ENCODE measurements around the gene WHRN. TPM values are rescaled to one million over a fixed set of nuclear protein-coding genes. Genes with fewer than 3 reads are reported as not detected.
A peak's percentile ranks its signal among the peaks of the same experiment; 100 is the strongest.

The WHRN gene
- total and polyA plus RNA-seq, 2 experiments from 2014 or later = 8.3 to 8.9 TPM

DNA sequence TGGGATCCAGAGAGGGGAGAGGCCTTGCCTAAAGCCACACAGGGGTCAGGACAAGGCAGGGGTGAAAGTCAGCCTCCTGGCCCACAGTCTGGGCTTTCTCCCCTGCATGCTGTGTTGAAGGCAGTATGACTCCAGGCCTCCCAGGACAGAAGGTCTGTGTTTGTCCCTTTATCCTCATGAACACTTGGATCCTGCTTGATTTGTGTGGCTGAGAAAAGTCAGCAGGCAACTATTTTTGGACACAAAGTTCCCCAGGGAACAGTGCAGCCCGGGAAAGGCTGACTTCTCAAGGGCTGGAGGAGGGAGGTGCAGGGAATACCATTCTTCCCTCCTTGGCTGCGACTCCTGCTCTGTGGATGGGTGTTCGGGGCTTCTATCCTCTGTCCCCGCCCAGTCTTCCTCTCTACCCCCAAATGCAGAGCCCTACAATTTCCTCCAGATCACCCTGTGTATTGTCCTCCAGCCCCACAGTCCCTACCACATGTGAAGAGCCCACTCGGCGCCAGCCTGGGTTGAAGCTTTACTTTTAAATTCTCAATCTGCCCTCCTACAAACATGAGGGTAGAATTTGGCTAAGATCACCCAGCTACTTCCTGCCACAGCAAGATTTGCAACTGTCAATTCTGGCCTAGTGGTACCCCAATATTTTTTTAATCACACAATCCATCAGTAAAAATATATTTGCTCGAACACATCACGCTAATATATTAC, 121.6 kb downstream of the WHRN start (continued):
- TF ChIP-seq, protein P1, sequence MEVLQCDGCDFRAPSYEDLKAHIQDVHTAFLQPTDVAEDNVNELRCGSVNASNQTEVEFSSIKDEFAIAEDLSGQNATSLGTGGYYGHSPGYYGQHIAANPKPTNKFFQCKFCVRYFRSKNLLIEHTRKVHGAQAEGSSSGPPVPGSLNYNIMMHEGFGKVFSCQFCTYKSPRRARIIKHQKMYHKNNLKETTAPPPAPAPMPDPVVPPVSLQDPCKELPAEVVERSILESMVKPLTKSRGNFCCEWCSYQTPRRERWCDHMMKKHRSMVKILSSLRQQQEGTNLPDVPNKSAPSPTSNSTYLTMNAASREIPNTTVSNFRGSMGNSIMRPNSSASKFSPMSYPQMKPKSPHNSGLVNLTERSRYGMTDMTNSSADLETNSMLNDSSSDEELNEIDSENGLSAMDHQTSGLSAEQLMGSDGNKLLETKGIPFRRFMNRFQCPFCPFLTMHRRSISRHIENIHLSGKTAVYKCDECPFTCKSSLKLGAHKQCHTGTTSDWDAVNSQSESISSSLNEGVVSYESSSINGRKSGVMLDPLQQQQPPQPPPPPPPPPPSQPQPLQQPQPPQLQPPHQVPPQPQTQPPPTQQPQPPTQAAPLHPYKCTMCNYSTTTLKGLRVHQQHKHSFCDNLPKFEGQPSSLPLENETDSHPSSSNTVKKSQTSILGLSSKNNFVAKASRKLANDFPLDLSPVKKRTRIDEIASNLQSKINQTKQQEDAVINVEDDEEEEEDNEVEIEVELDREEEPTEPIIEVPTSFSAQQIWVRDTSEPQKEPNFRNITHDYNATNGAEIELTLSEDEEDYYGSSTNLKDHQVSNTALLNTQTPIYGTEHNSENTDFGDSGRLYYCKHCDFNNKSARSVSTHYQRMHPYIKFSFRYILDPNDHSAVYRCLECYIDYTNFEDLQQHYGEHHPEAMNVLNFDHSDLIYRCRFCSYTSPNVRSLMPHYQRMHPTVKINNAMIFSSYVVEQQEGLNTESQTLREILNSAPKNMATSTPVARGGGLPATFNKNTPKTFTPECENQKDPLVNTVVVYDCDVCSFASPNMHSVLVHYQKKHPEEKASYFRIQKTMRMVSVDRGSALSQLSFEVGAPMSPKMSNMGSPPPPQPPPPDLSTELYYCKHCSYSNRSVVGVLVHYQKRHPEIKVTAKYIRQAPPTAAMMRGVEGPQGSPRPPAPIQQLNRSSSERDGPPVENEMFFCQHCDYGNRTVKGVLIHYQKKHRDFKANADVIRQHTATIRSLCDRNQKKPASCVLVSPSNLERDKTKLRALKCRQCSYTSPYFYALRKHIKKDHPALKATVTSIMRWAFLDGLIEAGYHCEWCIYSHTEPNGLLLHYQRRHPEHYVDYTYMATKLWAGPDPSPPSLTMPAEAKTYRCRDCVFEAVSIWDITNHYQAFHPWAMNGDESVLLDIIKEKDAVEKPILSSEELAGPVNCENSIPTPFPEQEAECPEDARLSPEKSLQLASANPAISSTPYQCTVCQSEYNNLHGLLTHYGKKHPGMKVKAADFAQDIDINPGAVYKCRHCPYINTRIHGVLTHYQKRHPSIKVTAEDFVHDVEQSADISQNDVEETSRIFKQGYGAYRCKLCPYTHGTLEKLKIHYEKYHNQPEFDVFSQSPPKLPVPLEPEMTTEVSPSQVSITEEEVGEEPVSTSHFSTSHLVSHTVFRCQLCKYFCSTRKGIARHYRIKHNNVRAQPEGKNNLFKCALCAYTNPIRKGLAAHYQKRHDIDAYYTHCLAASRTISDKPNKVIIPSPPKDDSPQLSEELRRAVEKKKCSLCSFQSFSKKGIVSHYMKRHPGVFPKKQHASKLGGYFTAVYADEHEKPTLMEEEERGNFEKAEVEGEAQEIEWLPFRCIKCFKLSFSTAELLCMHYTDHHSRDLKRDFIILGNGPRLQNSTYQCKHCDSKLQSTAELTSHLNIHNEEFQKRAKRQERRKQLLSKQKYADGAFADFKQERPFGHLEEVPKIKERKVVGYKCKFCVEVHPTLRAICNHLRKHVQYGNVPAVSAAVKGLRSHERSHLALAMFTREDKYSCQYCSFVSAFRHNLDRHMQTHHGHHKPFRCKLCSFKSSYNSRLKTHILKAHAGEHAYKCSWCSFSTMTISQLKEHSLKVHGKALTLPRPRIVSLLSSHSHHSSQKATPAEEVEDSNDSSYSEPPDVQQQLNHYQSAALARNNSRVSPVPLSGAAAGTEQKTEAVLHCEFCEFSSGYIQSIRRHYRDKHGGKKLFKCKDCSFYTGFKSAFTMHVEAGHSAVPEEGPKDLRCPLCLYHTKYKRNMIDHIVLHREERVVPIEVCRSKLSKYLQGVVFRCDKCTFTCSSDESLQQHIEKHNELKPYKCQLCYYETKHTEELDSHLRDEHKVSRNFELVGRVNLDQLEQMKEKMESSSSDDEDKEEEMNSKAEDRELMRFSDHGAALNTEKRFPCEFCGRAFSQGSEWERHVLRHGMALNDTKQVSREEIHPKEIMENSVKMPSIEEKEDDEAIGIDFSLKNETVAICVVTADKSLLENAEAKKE (CRISPR knock-in tag; IDR thresholded peaks at IDR 0.05) = no peak
- TF ChIP-seq CREB1 (CRISPR knock-in tag; IDR thresholded peaks at IDR 0.05; ENCODE audit: low read depth) = no peak
- TF ChIP-seq POLR2AphosphoS5 (IDR thresholded peaks at IDR 0.05; ENCODE audit: low read depth) = no peak
- TF ChIP-seq STAT1 (IDR thresholded peaks at IDR 0.05; ENCODE audit: unreplicated experiment) = no peak

DNA sequence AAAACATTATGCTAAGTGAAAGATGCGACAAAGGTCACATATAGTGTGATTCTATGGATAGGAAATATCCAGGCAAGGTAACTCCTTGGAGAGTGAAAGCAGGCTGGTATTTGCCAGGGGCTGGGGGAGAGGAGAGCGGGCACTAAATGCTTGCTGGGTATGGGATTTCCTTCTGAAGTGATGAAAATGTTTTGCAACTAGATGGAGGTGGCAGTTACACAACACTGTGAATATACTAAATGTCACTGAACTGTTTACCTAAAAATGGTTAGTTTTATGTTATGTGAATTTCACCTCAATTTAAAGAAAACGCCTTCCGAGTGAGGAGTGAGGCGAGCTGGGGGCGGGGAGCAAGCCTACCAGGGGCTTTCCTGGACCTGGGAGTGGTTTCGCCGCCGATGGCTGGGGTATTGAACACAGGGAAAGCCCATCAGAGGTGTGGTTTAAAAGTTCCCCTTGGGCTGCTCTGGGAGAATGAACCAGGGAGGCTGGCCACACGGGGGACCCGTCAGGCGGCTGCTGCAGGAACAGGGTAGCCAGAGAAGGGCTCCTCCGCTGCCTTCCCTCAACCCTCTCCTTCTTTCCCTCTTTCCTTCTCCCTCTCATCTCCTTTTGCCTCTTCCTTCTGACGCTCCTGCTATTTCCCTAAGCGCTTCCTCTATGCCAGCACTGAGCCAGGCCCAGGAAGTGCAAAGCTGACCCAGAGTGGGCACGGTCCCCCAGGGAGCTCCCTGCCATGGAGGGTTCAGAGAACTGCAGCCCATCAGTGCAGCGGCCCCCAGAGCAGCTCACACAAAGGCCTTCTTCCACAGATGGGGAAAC, 122.4 kb downstream of the WHRN start:
- Histone ChIP-seq H3K27ac (ENCODE audit: low read depth) (peak overlapping the region; percentile 79; the same call in 1 of the 2 replicates), H3K4me2 (peak overlapping the region; percentile 68), H4K20me1 (replicated peaks; ENCODE audit: insufficient read depth) (no peaks in the 10 kb centered on the region), H3K9me2 (ENCODE audit: insufficient read depth) (no peaks in the 10 kb centered on the region), H3K36me3 (ENCODE audit: insufficient read depth) (no peaks in the 10 kb centered on the region), H3K4me3 (peak overlapping the region; percentile 30; the same call in 1 of the 2 replicates), H3K27me3 (ENCODE audit: insufficient read depth) (no peaks in the 10 kb centered on the region), H3K4me1 (ENCODE audit: insufficient read depth) (peaks cover 55% of the 10 kb centered on the region), H3K79me2 (replicated peaks; ENCODE audit: insufficient read depth) (no peaks in the 10 kb centered on the region; the same call in 1 of the 2 replicates), H3F3A (replicated peaks; ENCODE audit: low read depth) (peaks cover 4% of the 10 kb centered on the region; the same call in 1 of the 2 replicates), H2AFZ (peak overlapping the region; percentile 78; the same call in 1 of the 2 replicates)
- H3K36me3 Mint-ChIP-seq (ENCODE audit: low read depth) = peaks cover 21% of the 10 kb centered on the region
- H3K4me1 Mint-ChIP-seq = peaks cover 72% of the 10 kb centered on the region
- no peaks in the 10 kb centered on the region for H3K9me3 Mint-ChIP-seq
- no peak overlapping the region; the same call in 1 of the 2 replicates for H3K27ac Mint-ChIP-seq
- ATAC-seq (peak; percentile 72), DNase-seq (ENCODE audit: low spot score) (peak; percentile 83)
- peaks cover 18% of the 10 kb centered on the region for H3K27me3 Mint-ChIP-seq (ENCODE audit: insufficient read depth, low read depth, poor library complexity)
- no peak overlapping the region; the same call in 2 of the 3 replicates for H3K4me3 Mint-ChIP-seq
- TF ChIP-seq STAT1 (IDR thresholded peaks at IDR 0.05; ENCODE audit: unreplicated experiment) (no peak), NANOG (IDR thresholded peaks at IDR 0.05; ENCODE audit: borderline replicate concordance) (no peak), ZNF331 (CRISPR knock-in tag; IDR thresholded peaks at IDR 0.05; ENCODE audit: low read depth) (no peak), EZH2phosphoT487 (IDR thresholded peaks at IDR 0.05; ENCODE audit: unreplicated experiment) (no peak), POLR2AphosphoS5 (IDR thresholded peaks at IDR 0.05; ENCODE audit: low read depth) (no peak)
- TF ChIP-seq, protein P2, sequence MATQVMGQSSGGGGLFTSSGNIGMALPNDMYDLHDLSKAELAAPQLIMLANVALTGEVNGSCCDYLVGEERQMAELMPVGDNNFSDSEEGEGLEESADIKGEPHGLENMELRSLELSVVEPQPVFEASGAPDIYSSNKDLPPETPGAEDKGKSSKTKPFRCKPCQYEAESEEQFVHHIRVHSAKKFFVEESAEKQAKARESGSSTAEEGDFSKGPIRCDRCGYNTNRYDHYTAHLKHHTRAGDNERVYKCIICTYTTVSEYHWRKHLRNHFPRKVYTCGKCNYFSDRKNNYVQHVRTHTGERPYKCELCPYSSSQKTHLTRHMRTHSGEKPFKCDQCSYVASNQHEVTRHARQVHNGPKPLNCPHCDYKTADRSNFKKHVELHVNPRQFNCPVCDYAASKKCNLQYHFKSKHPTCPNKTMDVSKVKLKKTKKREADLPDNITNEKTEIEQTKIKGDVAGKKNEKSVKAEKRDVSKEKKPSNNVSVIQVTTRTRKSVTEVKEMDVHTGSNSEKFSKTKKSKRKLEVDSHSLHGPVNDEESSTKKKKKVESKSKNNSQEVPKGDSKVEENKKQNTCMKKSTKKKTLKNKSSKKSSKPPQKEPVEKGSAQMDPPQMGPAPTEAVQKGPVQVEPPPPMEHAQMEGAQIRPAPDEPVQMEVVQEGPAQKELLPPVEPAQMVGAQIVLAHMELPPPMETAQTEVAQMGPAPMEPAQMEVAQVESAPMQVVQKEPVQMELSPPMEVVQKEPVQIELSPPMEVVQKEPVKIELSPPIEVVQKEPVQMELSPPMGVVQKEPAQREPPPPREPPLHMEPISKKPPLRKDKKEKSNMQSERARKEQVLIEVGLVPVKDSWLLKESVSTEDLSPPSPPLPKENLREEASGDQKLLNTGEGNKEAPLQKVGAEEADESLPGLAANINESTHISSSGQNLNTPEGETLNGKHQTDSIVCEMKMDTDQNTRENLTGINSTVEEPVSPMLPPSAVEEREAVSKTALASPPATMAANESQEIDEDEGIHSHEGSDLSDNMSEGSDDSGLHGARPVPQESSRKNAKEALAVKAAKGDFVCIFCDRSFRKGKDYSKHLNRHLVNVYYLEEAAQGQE (IDR thresholded peaks at IDR 0.05; ENCODE audit: unreplicated experiment) = no peak
- TF ChIP-seq, protein P3, sequence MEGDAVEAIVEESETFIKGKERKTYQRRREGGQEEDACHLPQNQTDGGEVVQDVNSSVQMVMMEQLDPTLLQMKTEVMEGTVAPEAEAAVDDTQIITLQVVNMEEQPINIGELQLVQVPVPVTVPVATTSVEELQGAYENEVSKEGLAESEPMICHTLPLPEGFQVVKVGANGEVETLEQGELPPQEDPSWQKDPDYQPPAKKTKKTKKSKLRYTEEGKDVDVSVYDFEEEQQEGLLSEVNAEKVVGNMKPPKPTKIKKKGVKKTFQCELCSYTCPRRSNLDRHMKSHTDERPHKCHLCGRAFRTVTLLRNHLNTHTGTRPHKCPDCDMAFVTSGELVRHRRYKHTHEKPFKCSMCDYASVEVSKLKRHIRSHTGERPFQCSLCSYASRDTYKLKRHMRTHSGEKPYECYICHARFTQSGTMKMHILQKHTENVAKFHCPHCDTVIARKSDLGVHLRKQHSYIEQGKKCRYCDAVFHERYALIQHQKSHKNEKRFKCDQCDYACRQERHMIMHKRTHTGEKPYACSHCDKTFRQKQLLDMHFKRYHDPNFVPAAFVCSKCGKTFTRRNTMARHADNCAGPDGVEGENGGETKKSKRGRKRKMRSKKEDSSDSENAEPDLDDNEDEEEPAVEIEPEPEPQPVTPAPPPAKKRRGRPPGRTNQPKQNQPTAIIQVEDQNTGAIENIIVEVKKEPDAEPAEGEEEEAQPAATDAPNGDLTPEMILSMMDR (conservative IDR thresholded peaks at IDR 0.05; ENCODE audit: low read depth in 2 of 2) = peak in 1 of 2 experiments; percentile 35; a peak in 3 of 4 replicates

Data from GM23338 (cell line).